ENCODE data around the gene KLHL11.

The KLHL11 gene

GRCh38 chr17:41837761-41838538 lies 27.3 kb downstream of the KLHL11 start, which contains the start of gene KLHL10:
Gene KLHL10 (plus strand): TSS chr17:41837825. CDS start chr17:41837933, 108 bp downstream.
- Histone ChIP-seq H3K27me3 (ENCODE audit: low read length) (no peaks in the 10 kb centered on the region), H3F3A (ENCODE audit: insufficient read depth) (no peaks in the 10 kb centered on the region), H4K20me1 (ENCODE audit: low read depth, low read length) (no peaks in the 10 kb centered on the region), H3K4me2 (ENCODE audit: low read depth, low read length, poor library complexity, severe bottlenecking) (peak within 1 kb of the TSS; percentile 65), H3K36me3 (ENCODE audit: low read length) (no peaks in the 10 kb centered on the region), H2AFZ (ENCODE audit: low read depth, low read length, severe bottlenecking) (peak within 1 kb of the TSS; percentile 94), H3K4me3 (ENCODE audit: insufficient read depth, low read length, poor library complexity, severe bottlenecking) (no peak within 1 kb of the TSS), H3K9me2 (replicated peaks; ENCODE audit: insufficient read depth, low read length) (no peaks in the 10 kb centered on the region), H3K79me2 (ENCODE audit: insufficient read depth, low read length) (peaks cover 5% of the 10 kb centered on the region; the same call in 1 of the 2 replicates), H3K9me3 (ENCODE audit: insufficient read depth, low read length) (no peaks in the 10 kb centered on the region), H3K9ac (ENCODE audit: low read length) (peak within 1 kb of the TSS; percentile 83; the same call in 1 of the 2 replicates), H3K27ac (ENCODE audit: low read depth, low read length) (no peak within 1 kb of the TSS)
- TF ChIP-seq EZH2phosphoT487 (conservative IDR thresholded peaks at IDR 0.05; ENCODE audit: low read length), result no peak
- TF ChIP-seq, protein P1, sequence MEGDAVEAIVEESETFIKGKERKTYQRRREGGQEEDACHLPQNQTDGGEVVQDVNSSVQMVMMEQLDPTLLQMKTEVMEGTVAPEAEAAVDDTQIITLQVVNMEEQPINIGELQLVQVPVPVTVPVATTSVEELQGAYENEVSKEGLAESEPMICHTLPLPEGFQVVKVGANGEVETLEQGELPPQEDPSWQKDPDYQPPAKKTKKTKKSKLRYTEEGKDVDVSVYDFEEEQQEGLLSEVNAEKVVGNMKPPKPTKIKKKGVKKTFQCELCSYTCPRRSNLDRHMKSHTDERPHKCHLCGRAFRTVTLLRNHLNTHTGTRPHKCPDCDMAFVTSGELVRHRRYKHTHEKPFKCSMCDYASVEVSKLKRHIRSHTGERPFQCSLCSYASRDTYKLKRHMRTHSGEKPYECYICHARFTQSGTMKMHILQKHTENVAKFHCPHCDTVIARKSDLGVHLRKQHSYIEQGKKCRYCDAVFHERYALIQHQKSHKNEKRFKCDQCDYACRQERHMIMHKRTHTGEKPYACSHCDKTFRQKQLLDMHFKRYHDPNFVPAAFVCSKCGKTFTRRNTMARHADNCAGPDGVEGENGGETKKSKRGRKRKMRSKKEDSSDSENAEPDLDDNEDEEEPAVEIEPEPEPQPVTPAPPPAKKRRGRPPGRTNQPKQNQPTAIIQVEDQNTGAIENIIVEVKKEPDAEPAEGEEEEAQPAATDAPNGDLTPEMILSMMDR (IDR thresholded peaks at IDR 0.05; ENCODE audit: insufficient read depth, low read length, poor library complexity, severe bottlenecking), result no peak

GRCh38 chr17:41836550-41837196 lies 28.6 kb downstream of the KLHL11 start:
- Histone ChIP-seq H3F3A (ENCODE audit: insufficient read depth) (no peaks in the 10 kb centered on the region), H3K9ac (ENCODE audit: low read length) (peak overlapping the region; percentile 83), H3K4me3 (ENCODE audit: insufficient read depth, low read length, poor library complexity, severe bottlenecking) (peak overlapping the region; percentile 64), H3K27me3 (ENCODE audit: low read length) (no peaks in the 10 kb centered on the region), H3K9me3 (ENCODE audit: insufficient read depth, low read length) (no peaks in the 10 kb centered on the region), H4K20me1 (ENCODE audit: low read depth, low read length) (no peaks in the 10 kb centered on the region), H3K36me3 (ENCODE audit: low read length) (no peaks in the 10 kb centered on the region), H3K4me2 (ENCODE audit: low read depth, low read length, poor library complexity, severe bottlenecking) (peak overlapping the region; percentile 65), H3K27ac (ENCODE audit: low read depth, low read length) (no peak overlapping the region), H3K9me2 (replicated peaks; ENCODE audit: insufficient read depth, low read length) (no peaks in the 10 kb centered on the region), H2AFZ (ENCODE audit: low read depth, low read length, severe bottlenecking) (peak overlapping the region; percentile 94), H3K79me2 (ENCODE audit: insufficient read depth, low read length) (peaks cover 5% of the 10 kb centered on the region; the same call in 1 of the 2 replicates)
- TF ChIP-seq, protein P1 (IDR thresholded peaks at IDR 0.05; ENCODE audit: insufficient read depth, low read length, poor library complexity, severe bottlenecking), result no peak
- TF ChIP-seq EZH2phosphoT487 (conservative IDR thresholded peaks at IDR 0.05; ENCODE audit: low read length), result no peak

- peak within 1 kb of the TSS; percentile 83 for H3K9ac ChIP-seq (ENCODE audit: low read length)
- H3K27me3 ChIP-seq (ENCODE audit: low read length), result no peaks in the 10 kb centered on the region
Measured at GRCh38 chr17:41835800-41836549, 29.2 kb downstream of the KLHL11 start, which contains the start of gene NT5C3B. Gene NT5C3B (minus strand): TSS chr17:41836232. CDS start chr17:41836193, 39 bp downstream.

More at GRCh38 chr17:41835800-41836549, 29.2 kb downstream of the KLHL11 start, which contains the start of gene NT5C3B:
- Histone ChIP-seq H3K36me3 (ENCODE audit: low read length) (no peaks in the 10 kb centered on the region), H3K27ac (ENCODE audit: low read depth, low read length) (0 out of 2 replicates have a peak within 1 kb of the TSS, but pooled peaks have one; percentile 41), H4K20me1 (ENCODE audit: low read depth, low read length) (no peaks in the 10 kb centered on the region), H3K4me2 (ENCODE audit: low read depth, low read length, poor library complexity, severe bottlenecking) (peak within 1 kb of the TSS; percentile 65), H3K79me2 (ENCODE audit: insufficient read depth, low read length) (peaks cover 5% of the 10 kb centered on the region; the same call in 1 of the 2 replicates), H2AFZ (ENCODE audit: low read depth, low read length, severe bottlenecking) (peak within 1 kb of the TSS; percentile 97), H3K9me3 (ENCODE audit: insufficient read depth, low read length) (no peaks in the 10 kb centered on the region), H3K4me3 (ENCODE audit: insufficient read depth, low read length, poor library complexity, severe bottlenecking) (peak within 1 kb of the TSS; percentile 64), H3K9me2 (replicated peaks; ENCODE audit: insufficient read depth, low read length) (no peaks in the 10 kb centered on the region), H3F3A (ENCODE audit: insufficient read depth) (no peaks in the 10 kb centered on the region)
- TF ChIP-seq, protein P1 (IDR thresholded peaks at IDR 0.05; ENCODE audit: insufficient read depth, low read length, poor library complexity, severe bottlenecking), result no peak
- no peak for TF ChIP-seq EZH2phosphoT487 (conservative IDR thresholded peaks at IDR 0.05; ENCODE audit: low read length)

All from SU-DHL-6 (cell line).